GM18520 (cell line): Measurements from ENCODE around the gene RAB4B.
A peak's percentile ranks its signal among the peaks of the same experiment; 100 is the strongest.
"Not testable (repeated sequence)": the region's sequence is repeated elsewhere in the genome, so short reads cannot be mapped to it uniquely, and the experiment has no call there.

Experiments
- ATAC-seq: cut with Tn5 transposase; IDR thresholded peaks from one replicate; pipeline ENCODE4 v1.9.1; 2021; ENCODE audit not compliant: unreplicated experiment

Gene RAB4B, protein sequence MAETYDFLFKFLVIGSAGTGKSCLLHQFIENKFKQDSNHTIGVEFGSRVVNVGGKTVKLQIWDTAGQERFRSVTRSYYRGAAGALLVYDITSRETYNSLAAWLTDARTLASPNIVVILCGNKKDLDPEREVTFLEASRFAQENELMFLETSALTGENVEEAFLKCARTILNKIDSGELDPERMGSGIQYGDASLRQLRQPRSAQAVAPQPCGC

DNA sequence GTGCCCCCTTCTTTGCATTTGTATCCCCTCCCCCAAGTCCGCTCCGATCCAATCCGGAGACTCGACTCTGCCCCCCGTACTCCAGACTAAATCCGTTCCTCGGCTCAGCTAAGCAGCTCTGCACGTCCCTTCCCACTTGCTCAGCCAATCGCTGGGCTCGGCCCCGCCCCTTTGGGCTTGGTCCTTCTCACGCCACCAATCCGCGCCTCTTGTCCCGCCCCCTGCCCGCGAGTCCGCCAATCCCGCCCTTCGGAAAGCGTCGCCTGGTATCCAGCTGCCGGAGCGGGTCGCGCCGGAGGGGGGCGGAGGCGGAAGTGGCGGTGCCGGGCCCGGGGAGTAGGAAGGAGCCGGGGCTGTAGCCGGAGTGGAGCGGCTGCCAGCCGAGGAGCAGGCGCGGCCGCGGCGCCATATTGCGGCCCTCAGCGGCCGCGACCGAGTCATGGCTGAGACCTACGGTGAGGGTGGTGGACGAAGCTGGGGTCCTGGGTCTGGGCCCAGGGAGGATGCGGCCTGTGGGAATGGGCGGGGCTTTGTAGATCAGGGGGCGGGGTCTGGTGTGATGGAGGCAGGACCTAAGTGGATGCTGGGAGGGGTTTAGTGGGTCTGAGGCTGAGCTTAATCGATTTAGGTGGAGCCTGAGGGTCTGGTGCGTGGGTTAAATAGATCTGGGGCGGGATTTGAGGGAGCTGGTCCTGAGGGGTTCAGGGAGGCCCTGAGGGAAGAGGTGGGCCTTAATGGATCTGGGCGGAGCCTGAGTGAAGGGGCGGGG lies at the start of gene RAB4B:
Gene RAB4B (plus strand): TSS at position 311 of the 769 bp plus-strand sequence. CDS start 129 bp downstream, at position 440.
- ATAC-seq, result peak; percentile 45

DNA sequence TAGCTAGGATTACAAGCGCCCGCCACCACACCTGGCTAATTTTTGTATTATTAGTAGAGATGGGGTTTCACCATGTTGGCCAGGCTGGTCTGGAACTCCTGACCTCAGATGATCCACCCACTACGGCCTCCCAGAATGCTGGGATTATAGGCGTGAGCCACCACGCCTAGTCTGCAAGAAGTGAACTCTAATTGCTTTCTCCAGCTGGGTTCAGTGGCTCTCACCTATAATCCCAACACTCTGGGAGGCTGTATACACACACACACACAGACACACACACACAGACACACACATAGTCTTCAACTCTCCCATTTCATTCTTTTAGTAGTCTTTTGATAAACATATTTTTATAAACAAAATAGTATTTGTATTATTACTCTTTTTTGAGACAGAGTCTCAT lies 48.0 kb upstream of the RAB4B start:
- not testable (repeated sequence) for ATAC-seq

DNA sequence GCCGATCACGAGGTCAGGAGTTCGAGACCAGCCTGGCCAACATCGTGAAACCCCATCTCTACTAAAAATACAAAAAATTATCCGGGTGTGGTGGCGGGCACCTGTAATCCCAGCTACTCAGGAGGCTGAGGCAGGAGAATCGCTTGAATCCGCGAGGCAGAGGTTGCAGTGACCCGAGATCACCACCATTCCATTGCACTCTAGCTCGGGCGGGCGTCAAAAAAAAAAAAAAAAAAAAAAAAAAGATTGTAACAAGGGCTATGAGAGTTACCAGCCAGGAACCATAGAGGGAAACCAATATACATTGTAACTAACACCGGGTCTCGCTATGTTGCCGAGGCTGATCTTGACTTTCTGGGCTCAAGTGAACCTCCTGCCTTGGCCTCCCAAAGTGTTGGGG lies 45.7 kb upstream of the RAB4B start:
- ATAC-seq, result not testable (repeated sequence)

DNA sequence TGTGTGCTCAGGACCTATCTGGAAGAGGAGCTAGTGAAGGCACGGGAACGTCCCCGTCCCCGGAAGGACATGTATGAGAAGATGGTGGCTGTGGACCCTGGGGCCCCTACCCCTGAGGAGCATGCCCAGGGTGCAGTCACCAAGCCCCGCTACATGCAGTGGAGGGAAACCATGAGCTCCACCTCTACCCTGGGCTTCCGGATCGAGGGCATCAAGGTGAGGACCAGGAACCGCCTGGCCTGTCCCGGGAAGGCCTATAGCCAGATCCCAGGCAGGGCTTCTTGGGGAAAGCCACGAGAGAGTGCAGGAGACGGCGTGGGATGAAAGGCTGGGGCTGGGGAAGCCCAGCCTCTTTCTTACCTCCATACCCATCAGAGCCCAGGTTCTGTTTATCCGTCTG lies 44.9 kb upstream of the RAB4B start:
- no peak for ATAC-seq

DNA sequence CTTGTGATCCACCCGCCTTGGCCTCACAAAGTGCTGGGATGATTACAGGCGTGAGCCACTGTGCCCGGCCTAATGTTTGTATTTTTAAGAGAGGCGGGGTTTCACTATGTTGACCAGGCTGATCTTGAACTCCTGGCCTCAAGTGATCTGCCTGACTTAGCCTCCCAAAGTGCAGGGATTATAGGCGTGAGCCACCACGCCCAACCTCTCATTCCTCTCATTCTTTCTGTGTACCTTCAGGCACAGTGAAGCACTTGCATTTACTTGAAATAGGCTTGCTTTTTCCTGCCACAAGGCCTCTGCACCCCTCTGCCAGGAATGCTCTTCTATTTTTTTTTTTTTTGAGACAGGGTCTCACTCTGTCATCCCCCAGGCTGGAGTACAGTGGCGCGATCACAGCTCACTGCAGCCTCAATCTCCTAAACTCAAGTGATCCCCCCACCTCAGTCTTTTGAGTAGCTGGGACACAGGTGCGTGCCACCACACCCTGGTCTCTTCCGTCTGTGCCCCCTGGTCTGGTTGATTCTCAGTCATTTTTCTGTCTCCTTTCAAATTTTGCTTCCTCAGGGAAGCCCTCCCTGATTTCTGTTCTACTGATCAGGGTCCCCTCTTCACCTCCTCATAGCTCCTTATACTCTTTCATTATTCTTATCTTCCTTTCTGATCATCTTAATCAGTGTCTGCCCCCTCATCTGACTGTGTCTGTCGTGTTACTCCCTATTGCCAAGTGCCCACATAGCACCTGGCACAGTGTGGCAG lies 42.9 kb upstream of the RAB4B start:
- no peak for ATAC-seq

DNA sequence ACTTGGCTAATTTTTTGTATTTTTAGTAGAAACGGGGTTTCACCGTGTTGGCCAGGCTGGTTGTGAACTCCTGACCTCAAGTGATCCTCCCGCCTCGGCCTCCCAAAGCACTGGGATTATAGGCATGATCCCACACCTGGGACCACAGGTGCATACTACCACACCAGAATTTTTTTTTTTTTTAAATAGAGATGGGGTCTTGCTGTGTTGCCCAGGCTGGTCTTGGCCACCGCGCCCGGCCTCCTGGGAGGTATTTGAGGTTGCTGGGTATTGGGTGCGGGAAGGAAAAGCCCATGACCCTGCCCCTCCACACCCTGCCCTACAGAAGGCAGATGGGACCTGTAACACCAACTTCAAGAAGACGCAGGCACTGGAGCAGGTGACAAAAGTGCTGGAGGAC lies 41.4 kb upstream of the RAB4B start:
- ATAC-seq, result no peak

DNA sequence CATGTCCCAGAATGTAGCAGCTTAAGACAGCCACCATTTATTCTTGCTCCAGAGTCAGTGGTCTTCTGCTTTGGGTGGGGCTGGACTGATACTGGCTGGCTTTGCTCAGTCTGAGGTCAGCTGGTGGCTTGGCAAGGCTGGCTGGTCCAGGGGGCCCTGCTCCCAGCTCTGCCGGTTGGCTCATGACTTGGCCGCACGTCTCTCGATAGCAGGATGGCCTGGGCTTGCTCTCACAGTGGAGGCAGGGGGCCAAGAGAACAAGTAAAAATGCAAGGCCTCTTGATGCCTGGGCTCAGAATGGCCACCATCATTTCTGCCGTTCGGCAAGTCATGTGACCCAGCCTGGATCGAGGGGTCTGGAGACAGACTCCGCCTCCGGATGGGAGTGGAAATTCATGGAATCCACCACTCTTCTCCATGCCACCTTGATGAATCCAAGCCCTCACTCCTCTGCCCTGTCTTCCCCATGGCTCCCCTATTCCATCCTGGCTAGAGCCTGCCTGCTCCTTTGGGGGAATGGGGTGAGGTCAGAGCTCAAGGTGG lies 40.9 kb upstream of the RAB4B start:
- ATAC-seq, result no peak

DNA sequence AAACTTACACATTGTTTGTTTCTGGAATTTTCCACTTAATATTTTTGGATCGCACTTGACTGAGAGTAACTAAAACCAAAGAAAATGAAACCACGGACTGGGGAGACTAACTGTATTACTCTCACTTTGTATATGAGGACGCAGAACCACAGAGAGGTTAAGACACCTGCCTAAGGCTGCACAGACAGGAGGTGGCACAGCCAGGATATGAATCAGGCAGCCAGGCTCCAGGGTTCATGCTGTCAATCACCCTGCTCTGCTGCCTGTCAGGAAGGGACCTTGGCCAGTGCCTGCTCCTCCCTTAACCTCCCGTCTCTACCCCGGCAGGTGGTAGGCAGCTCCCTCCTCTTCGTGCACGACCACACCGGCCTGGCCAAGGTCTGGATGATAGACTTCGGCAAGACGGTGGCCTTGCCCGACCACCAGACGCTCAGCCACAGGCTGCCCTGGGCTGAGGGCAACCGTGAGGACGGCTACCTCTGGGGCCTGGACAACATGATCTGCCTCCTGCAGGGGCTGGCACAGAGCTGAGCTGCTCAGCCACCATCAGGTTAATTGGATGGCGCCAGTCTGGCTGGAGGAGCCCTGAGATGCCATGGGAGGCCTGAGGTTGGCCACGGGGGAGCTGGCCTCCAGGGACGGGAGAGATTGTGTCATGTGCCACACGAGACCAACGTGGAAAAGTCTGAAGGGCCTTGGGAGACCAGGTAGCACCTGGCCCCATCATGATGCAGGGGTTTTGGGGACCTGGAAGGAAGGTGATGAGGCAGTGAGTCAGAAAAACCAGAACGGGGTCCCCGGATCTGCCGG lies 38.8 kb upstream of the RAB4B start:
- no peak for ATAC-seq

DNA sequence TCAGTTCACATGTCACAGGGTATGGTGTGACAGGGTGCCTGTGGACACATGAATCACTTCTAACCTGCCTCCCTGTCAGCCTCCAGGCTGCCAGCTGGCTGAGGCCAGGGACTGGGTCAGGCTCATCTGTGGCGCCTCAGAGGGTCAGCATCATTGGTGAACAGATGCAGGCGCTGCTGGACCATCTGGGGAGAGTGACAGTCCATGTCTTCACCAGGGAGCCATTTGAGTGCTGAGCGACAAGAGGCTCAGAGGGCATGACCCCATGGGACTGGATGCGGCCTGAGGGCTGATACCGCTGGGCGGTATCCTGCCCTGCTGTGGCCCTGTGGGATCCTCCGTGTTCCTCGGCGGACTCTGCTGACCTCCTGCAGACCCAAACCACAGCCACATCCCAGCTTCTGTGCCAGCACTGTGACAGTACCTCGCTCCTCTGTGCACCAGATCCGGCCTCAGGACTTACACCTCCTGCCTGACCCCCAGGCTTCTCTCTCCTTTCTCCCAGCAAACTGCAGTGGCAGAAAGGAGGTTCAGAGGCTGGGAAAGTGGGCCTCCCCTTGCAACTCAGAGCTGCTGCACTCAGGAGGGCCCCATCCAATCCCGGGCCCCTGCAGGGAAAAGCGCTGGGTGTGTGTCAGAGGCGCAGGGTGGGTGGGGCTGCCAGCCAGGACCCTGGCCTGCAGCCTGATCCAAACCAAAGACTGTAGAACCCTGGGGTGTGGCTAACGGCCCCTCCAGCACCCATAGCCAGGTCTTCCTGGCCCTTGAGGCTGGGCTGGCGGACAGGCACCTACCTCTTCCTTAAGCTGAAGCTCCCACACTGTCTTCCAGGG lies 38.0 kb upstream of the RAB4B start:
- no peak for ATAC-seq

DNA sequence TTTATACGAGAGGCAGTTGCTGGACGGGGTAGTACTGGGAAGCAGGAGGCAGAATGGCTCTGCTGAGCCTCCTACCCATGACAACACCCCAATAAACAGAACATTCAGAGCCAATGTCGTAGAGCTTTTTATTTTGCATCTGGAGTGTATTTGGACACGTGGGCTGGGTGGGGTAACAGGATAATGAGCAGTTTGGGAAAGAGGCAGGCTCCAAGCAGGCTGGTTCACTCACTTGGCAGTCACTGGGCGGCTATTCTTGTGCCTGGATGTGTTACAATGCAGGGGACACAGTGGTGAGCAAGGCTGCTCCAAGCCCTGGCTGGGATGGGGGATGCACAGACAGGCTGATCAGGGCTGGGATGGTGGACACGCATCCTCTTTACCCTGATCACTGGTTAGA lies 37.3 kb upstream of the RAB4B start:
- no peak for ATAC-seq

DNA sequence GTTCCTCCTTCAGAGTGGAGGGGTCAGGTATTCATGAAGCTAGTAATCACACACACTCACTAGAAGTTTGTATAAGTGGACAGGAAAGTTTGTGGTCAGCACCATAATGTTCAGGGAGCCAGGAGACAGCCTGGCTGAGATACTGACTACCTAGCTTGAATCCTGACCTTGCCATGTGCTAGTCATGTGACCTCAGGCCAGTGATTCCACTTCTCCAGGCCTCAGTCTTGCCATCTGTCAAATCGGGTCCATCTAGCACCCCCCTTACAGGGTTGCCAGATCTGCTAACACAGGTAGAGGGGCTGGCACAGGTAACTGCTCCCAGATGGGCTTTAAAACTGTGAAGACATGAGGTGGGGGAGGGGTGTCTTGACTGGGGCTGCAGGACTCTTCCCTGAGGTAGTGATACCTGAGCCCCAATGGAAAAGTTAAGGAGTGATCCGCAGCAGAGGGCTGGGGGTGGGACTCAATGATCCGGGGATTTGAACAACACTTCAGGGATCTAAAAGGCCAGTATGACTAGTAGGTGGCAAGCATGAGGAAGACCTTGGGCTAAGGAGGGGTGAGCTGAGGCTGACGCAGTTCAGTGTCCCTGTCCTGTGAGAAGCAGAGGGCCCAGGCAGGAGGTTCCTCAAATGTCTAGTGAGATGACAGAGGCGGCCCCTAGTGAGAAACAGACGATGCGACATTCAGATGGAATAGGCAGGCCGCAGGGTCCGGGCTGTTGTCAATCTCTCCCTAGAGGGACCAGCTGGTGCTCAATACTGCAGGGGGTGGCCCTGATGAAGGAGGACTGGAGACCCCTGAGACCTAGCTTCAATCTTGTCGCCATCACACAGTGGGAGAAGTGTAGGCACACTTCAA lies 36.3 kb upstream of the RAB4B start:
- no peak for ATAC-seq

DNA sequence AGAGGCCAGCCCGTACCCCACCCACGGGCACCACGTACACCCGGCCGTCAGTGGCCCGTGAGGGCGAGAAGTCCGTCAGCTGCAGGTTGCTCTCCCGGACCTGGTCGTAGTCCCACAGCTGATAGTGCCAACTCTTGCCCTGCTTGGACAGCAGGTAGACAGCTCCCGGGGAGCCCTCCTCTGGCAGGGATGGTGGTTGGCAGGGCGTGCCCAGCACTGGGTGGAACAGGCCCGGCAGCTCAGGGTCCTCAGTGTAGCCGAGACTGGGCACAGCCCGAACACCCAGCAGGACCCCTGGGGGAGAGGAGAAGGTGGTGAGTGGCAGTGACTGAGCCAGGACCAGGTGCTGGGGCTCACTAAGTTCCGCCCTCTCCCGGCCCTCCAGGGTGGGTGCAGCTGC lies 35.6 kb upstream of the RAB4B start:
- ATAC-seq, result no peak

DNA sequence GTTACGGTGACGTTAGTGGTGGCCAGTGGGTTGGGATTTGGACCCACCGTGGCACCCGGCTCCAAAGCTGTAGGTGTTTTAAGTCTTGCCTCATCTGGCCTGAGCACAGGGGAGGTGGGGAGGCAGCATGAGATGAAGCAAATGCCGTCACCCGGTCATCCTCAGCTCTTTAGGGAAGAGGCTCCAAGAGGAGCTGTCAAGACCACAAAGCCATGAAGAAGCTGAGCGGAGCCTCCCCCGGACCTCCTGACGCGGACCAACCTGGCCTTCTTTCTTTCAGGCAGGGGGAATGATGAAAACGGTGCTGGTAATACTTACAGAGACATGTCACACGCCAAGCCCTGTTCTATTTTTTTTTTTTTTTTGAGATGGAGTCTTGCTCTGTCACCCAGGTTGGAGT lies 35.2 kb upstream of the RAB4B start:
- no peak for ATAC-seq

DNA sequence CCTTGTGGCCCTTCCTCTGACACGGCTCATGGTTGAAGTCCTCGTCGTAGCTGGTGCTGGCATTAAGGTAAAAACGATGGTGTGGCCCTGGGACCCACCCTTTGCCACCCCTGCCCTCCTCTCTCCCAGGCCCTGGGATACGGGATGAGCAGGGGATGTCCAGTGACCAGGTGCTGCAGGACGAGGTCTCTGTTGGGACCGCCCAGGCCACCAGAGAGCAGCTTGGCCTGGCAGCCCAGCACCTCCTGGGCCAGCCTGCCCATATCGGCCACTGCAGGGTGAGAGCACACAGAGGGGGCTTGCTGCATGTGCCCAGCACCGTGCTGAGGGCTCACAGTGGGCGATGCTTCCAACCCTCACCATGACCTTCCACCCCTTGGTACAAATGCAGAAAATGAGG lies 34.1 kb upstream of the RAB4B start:
- no peak for ATAC-seq

DNA sequence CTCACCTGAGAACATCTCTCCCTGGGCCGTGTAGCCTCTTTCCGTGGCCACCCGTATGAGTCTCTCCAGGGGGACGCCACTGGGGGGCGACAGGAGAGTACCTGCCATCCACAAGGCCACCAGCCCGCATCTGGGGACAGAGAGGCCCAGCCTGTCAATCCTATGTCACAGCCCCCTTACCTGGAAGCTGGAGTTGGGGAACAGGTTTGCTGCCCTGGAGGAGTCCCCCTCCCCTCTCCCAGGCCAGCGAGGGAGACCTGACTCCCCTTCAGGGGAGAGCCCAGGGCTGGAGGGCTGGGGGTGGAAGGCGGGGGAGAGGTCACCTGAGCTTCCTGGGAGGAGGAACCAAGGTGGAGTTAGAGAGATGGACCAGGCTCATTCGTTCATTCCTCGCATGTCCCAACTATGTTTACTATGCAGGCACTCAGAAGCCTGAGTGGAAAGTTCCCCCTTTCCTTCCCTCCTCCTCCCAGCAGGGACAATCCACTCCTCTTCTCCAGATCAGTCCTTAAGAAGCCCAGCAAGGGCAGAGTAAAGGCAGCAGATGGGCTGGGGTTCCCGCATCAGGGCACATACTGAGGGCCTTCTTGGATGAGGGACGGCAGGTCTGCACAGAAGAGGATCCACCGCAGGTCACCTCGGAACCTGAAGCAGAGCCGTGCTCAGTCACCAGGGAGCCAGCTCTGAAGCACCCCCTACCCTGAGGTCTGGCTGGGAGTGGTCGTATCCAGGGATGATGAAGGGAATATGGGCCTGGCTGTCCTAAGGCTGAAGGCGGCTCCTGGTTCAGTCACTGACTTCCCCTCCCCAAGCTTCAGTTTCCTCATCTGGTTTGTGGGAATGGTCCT lies 33.3 kb upstream of the RAB4B start:
- no peak for ATAC-seq

DNA sequence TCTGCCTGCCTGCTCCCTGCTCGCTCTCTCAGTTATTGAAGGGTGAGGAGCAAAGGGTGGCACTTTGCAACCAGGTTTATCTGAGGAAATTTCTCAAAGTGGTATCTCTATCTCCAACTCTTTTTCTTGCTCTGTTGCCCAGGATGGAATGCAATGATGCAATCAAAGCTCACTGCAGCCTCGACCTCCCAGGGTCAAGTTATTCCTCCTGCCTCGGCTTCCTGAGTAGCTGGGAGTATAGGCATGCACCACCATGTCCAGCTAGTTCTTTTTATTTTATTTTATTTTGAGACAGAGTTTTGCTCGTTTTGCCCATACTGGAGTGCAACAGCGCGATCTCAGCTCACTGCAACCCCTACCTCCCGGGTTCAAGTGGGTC lies 32.7 kb upstream of the RAB4B start:
- ATAC-seq, result no peak

DNA sequence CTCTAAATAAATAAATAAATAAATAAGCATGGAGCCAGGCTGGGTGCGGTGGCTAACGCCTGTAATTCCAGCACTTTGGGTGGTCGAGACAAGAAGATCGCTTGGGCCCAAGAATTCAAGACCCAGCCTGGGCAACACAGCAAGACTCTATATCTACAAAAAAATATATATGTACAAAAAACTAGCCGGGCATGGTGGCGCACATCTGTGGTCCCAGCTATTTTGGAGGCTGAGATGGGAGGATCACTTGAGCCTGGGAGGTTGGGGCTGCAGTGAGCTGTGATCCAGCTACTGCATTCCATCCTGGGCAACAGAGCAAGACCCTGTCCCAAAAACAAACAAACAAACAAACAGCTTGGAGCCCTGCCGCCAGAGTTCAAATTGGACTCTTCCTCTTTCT lies 30.5 kb upstream of the RAB4B start:
- no peak for ATAC-seq
